Measurements from ENCODE around the gene ELMO1. TPM values are rescaled to one million over a fixed set of nuclear protein-coding genes. Genes with fewer than 3 reads are reported as not detected.

Gene ELMO1
- total and polyA plus RNA-seq, 2 of the 13 experiments (the other 11 are each of a cell fraction or from before 2014, with no cell fraction given): 0.11 to 0.17 TPM

DNA sequence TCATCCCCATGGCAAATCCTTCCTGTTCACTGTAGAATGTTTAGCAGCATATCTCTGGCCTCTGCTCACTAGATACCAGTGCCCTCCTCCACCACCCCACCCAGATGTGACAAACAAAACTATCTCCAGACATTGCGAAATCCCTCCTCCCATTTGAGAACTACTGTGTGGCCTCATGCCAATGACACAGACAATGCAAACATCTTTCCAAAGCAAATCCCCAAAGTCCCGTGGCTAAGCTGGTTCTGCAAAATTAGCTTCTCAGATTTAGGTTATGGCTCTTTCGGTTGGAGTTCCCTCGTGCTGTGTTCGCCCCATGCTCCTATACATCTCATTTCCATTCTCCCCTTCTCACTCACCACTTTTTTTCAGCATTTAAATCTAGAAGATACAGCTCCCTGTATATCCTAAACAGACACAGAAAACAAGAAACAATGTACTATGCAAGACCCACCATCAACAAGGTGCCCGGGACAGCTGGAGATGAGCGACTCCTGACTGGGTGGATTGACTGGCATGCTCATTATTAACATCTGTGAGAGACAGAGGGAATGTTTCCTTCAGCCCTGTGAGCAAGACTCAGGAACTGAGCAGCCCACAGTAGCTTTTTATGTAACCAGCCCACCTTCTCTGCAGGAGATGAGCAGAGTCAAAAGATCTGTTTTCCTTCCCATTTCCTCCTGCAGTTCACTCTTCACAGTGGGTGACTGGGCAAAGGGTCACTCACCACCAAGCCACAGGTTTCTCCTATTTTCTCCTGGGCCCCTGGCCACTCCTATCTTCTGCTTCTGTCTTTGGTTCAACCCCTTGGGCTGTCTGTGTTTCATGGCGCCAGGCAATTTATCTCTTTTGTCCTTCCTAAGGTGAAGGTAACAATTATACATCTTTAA, 498.7 kb downstream of the ELMO1 start (continued):
- TF ChIP-seq ZIK1 (CRISPR knock-in tag; IDR thresholded peaks at IDR 0.05; ENCODE audit: borderline replicate concordance, low read depth) (0 out of 2 replicates have a peak, but pooled peaks have one; percentile 52), RFXANK (CRISPR knock-in tag; IDR thresholded peaks at IDR 0.05) (no peak), ZNF749 (CRISPR knock-in tag; IDR thresholded peaks at IDR 0.05; ENCODE audit: borderline replicate concordance) (0 out of 2 replicates have a peak, but pooled peaks have one; percentile 41), ZNF326 (CRISPR knock-in tag; IDR thresholded peaks at IDR 0.05; ENCODE audit: borderline replicate concordance) (no peak), HMG20B (CRISPR knock-in tag; conservative IDR thresholded peaks at IDR 0.05) (peak; percentile 81; the same call in 1 of the 2 replicates), ONECUT2 (CRISPR knock-in tag; IDR thresholded peaks at IDR 0.05) (no peak), HCFC1 (IDR thresholded peaks at IDR 0.05; ENCODE audit: low read depth, low read length) (no peak), ZNF616 (CRISPR knock-in tag; IDR thresholded peaks at IDR 0.05; ENCODE audit: low read depth) (no peak), ZNF713 (CRISPR knock-in tag; IDR thresholded peaks at IDR 0.05) (0 out of 2 replicates have a peak, but pooled peaks have one; percentile 34), ZNF761 (CRISPR knock-in tag; conservative IDR thresholded peaks at IDR 0.05) (peak; percentile 65; the same call in 1 of the 2 replicates), IRX3 (CRISPR knock-in tag; IDR thresholded peaks at IDR 0.05; ENCODE audit: borderline replicate concordance, low read depth) (no peak), ZFP62 (CRISPR knock-in tag; IDR thresholded peaks at IDR 0.05) (no peak), TCF7L2 (IDR thresholded peaks at IDR 0.05; ENCODE audit: low read depth, low read length) (no peak), NONO (IDR thresholded peaks at IDR 0.05) (no peak), NONO (CRISPR knock-in tag; conservative IDR thresholded peaks at IDR 0.05) (peak; percentile 49; the same call in 1 of the 2 replicates), ASH2L (IDR thresholded peaks at IDR 0.05; ENCODE audit: insufficient read length, low read depth, low read length) (no peak), ATF7-NPFF (CRISPR knock-in tag; IDR thresholded peaks at IDR 0.05; ENCODE audit: low read depth) (no peak)
- TF ChIP-seq, protein P1, sequence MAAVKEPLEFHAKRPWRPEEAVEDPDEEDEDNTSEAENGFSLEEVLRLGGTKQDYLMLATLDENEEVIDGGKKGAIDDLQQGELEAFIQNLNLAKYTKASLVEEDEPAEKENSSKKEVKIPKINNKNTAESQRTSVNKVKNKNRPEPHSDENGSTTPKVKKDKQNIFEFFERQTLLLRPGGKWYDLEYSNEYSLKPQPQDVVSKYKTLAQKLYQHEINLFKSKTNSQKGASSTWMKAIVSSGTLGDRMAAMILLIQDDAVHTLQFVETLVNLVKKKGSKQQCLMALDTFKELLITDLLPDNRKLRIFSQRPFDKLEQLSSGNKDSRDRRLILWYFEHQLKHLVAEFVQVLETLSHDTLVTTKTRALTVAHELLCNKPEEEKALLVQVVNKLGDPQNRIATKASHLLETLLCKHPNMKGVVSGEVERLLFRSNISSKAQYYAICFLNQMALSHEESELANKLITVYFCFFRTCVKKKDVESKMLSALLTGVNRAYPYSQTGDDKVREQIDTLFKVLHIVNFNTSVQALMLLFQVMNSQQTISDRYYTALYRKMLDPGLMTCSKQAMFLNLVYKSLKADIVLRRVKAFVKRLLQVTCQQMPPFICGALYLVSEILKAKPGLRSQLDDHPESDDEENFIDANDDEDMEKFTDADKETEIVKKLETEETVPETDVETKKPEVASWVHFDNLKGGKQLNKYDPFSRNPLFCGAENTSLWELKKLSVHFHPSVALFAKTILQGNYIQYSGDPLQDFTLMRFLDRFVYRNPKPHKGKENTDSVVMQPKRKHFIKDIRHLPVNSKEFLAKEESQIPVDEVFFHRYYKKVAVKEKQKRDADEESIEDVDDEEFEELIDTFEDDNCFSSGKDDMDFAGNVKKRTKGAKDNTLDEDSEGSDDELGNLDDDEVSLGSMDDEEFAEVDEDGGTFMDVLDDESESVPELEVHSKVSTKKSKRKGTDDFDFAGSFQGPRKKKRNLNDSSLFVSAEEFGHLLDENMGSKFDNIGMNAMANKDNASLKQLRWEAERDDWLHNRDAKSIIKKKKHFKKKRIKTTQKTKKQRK (IDR thresholded peaks at IDR 0.05; ENCODE audit: low read length): no peak
- TF ChIP-seq, protein P2, sequence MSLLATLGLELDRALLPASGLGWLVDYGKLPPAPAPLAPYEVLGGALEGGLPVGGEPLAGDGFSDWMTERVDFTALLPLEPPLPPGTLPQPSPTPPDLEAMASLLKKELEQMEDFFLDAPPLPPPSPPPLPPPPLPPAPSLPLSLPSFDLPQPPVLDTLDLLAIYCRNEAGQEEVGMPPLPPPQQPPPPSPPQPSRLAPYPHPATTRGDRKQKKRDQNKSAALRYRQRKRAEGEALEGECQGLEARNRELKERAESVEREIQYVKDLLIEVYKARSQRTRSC (CRISPR knock-in tag; IDR thresholded peaks at IDR 0.05; ENCODE audit: low read depth): no peak
- TF ChIP-seq, protein P3, sequence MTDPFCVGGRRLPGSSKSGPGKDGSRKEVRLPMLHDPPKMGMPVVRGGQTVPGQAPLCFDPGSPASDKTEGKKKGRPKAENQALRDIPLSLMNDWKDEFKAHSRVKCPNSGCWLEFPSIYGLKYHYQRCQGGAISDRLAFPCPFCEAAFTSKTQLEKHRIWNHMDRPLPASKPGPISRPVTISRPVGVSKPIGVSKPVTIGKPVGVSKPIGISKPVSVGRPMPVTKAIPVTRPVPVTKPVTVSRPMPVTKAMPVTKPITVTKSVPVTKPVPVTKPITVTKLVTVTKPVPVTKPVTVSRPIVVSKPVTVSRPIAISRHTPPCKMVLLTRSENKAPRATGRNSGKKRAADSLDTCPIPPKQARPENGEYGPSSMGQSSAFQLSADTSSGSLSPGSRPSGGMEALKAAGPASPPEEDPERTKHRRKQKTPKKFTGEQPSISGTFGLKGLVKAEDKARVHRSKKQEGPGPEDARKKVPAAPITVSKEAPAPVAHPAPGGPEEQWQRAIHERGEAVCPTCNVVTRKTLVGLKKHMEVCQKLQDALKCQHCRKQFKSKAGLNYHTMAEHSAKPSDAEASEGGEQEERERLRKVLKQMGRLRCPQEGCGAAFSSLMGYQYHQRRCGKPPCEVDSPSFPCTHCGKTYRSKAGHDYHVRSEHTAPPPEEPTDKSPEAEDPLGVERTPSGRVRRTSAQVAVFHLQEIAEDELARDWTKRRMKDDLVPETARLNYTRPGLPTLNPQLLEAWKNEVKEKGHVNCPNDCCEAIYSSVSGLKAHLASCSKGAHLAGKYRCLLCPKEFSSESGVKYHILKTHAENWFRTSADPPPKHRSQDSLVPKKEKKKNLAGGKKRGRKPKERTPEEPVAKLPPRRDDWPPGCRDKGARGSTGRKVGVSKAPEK (CRISPR knock-in tag; IDR thresholded peaks at IDR 0.05; ENCODE audit: borderline replicate concordance): no peak
- TF ChIP-seq, protein P4, sequence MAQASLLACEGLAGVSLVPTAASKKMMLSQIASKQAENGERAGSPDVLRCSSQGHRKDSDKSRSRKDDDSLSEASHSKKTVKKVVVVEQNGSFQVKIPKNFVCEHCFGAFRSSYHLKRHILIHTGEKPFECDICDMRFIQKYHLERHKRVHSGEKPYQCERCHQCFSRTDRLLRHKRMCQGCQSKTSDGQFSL (CRISPR knock-in tag; IDR thresholded peaks at IDR 0.05): no peak

All from HepG2 (cell line).